ENCODE data around the gene DDX4.

DNA sequence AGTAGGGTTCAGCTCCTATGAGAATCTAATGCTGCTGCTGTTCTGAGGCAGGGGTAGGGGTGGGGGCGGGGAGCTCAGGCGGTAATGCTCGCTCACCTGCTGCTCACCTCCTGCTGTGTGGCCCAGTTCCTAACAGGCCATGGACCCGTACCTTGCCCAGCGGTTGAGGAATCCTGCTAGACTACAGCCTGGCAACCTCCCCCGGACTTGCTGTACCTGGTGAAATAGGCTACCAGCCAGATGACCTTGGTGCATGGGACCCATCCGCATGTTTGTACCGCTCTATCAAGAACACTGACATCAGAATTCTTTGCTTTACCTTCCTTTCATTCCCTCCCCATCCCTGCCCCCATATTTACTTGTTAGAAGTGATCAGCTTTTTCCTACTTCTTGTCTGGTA, 128.6 kb downstream of the DDX4 start:
- TF ChIP-seq, protein P1, sequence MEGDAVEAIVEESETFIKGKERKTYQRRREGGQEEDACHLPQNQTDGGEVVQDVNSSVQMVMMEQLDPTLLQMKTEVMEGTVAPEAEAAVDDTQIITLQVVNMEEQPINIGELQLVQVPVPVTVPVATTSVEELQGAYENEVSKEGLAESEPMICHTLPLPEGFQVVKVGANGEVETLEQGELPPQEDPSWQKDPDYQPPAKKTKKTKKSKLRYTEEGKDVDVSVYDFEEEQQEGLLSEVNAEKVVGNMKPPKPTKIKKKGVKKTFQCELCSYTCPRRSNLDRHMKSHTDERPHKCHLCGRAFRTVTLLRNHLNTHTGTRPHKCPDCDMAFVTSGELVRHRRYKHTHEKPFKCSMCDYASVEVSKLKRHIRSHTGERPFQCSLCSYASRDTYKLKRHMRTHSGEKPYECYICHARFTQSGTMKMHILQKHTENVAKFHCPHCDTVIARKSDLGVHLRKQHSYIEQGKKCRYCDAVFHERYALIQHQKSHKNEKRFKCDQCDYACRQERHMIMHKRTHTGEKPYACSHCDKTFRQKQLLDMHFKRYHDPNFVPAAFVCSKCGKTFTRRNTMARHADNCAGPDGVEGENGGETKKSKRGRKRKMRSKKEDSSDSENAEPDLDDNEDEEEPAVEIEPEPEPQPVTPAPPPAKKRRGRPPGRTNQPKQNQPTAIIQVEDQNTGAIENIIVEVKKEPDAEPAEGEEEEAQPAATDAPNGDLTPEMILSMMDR (IDR thresholded peaks at IDR 0.05) = no peak
- TF ChIP-seq POLR2A (IDR thresholded peaks at IDR 0.05) (no peak), POLR2AphosphoS5 (IDR thresholded peaks at IDR 0.05) (no peak), EP300 (IDR thresholded peaks at IDR 0.05) (no peak)
